GDM1 (cell line): ENCODE data around the gene SNPH.

Experiments used
- DNase-seq: peaks from one replicate; lab custom pipeline; 2025; lab: John Stamatoyannopoulos, UW

Gene SNPH

DNA sequence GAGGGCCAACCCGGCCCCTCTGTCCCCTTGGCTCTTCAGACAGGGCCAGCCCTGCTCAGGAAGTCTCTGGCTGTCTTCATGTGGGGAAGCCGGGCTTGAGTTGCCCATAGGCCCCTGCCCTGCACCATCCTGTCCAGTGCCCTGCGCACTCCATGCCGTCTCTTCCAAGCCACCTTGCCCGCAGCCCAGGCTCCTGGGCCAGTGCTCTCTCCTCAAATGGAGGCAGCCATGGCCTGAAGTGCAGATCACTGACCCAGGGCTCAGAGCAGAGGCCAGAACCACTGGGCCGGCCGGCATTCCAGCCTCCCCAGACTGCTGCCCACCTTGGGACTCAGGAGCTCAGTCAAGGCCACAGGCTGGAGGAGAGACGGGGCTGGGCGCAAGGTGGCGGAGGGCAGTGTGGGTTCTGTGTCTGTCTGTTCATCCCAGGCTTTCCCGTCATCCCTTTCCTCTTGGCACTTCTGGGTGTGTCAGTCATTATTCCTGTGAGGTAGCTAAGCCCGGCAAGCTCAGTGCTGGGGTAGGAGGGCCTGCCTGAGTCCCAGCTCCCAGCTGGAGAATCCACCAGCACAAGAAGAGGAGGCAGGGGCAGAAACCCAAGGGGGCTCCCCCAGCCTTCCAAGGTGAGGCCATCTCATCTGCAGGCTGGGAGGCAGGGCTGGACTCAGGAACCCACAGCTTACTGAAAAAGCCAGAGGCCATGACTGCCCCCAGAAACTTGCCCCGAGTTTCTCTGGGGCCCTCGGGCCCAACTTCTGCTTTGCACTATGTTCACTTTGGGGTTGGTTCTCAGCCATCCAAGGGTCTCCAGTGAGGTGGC lies 40.4 kb downstream of the SNPH start:
- no peak for DNase-seq

- DNase-seq, result no peak
Measured at GRCh38 chr20:1307171-1307570, 41.1 kb downstream of the SNPH start.

- DNase-seq, result no peak
Measured at GRCh38 chr20:1307571-1307971, 41.5 kb downstream of the SNPH start.

DNA sequence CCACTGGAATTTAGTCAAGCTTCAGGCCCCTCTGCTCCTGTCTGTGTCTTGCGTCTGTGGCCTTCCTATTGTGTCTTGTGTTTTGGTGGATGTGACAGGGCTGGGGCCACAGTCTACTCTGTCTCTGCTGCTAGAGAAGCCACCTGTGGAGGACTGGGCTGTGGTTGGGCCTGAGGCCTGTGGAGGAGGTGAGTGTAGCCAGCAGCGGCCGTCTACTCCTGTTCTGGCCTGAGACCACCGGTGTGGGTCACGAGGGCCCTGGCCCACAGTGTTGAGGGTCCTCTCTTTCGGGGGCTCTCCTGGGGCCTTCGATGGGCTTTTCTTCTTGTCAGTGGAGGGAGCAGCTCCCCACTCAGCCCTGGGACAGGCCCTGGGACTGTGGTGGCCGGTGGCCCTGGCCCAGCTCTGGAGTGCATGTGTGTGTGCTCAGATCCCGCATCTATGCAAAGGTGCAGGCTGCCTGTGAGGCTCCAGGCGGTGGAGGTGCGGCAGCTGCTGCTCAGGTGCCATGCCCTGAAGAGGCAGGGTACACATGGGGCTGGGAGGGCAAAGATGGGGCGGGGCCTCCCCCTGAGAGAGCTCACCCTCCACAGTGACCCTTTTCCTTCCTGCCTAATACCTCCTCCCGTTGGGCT lies 42.1 kb downstream of the SNPH start:
- DNase-seq, result no peak

GRCh38 chr20:1308702-1309095 lies 42.6 kb downstream of the SNPH start:
- DNase-seq, result no peak

GRCh38 chr20:1309439-1309847 lies 43.3 kb downstream of the SNPH start:
- peak; percentile 8 for DNase-seq

DNA sequence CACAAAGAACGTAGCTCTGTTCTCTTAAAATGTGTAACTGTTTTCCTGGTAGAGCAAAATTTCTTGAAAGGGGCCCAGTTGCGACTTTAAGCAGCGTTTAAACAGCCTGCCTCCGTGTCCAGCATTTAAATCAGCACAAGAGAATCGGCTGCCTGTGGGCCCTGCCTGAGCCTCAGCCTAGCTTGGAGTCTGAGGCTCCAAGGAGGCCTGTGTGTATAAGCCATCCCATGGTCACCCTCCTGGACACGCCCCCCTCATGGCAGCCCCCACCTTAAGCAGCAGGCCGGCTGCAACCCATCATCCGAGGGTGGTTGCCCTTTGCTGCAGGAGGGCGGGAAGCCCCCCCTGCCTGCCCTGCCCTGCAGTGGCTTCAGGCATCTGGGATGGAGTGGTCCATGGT lies 44.0 kb downstream of the SNPH start:
- DNase-seq, result no peak

GRCh38 chr20:1310506-1311190 lies 44.6 kb downstream of the SNPH start:
- no peak for DNase-seq

DNA sequence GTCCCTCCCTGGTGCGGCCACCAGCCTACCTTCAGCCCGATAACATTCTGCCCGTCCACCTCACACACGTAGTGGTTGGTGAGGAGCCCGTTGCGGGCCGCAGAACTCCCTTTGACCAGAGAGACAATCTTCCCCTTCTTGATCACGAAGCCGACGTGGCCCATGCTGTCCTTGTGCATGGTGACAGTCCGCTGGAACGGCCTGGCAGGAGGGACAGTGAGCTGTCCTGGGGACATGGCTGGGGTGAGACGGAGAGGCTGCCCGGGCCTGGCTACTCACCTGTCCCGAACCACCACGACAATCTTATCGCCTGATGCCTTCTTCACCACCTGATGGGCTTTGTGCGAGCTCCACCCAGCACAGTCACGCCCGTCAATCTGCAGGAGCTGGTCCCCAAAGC lies 46.2 kb downstream of the SNPH start:
- DNase-seq, result no peak

- no peak for DNase-seq
Measured at GRCh38 chr20:1312904-1313235, 46.8 kb downstream of the SNPH start.

GRCh38 chr20:1313236-1313964 lies 47.3 kb downstream of the SNPH start:
- no peak for DNase-seq

GRCh38 chr20:1315804-1316203 lies 49.7 kb downstream of the SNPH start:
- DNase-seq, result no peak

- DNase-seq, result no peak
Measured at GRCh38 chr20:1317545-1318255, 51.6 kb downstream of the SNPH start.

DNA sequence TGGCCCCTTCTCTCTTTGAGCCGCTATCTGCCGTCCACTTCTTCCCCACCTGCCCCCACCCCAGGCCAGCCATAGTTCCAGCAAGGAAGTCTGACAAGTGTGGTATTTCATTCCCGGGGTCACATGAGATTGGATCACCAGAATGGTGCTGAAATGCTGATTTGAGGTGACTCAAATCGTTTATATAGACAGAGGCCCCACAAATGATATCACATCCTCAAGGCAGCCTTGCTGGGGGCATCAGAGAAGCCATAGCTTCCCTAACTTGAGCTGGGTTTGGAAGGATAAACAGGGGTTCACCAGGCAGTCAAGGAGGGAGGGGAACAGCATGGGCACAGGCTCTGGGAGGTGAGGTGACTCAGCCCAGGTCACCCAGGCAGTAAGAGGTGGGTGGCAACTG lies 53.0 kb downstream of the SNPH start:
- no peak for DNase-seq

DNA sequence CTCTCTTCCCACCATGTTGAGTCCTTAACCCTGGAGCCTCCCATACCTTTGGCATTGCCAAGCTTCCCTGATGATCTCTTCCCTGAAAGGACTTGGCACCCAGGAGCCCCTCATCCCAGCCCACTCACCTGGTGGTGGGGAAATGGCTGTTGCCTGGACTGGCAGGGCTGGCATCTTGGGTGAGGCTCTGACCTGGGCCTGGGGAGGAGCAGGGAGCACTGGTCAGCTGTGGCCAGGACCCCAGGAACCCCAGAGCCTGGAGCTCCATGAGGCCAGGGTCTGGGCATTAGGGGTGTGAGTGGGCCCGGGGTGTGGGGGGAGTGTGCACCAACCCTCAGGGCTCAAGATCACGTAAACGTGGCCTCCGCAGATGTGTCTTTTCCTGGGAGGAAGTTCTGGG lies 53.4 kb downstream of the SNPH start:
- DNase-seq, result no peak

GRCh38 chr20:1320016-1320415 lies 53.9 kb downstream of the SNPH start:
- DNase-seq, result no peak

- DNase-seq, result no peak
Measured at GRCh38 chr20:1320902-1321653, 55.0 kb downstream of the SNPH start.

DNA sequence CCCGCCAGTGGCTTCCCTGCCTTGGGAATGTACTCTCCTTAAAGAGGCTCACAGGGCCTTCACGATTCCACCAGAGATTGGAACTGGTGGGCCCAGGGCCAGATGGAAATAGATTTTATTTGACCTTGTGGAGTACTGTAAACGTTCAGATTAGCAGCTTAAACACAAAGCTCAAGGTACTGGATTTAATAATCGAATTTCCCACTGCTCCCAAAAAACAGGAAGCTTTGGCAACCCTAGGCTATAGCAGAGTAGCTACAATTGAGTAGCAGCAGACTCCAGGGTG lies 55.5 kb downstream of the SNPH start:
- no peak for DNase-seq

- DNase-seq, result no peak
Measured at GRCh38 chr20:1322511-1323245, 56.6 kb downstream of the SNPH start.

DNA sequence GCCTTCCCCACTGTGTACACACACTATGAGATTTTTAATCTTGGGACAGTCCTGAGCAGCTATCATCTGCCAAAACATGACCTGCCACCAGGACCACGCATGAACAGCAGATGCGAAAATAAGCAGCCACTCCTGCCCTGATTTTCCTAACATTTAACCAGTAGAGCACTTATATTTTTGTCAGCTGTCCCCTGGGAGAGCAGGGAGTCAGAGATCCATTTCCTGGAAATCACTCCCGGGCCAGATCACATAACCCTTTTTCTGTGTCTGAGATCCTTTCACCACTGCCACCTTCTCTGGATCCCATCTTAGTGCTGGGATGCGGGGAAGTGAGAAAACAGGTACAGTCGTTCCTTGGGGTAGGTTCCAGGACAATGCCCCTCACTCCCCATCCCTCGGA lies 57.2 kb downstream of the SNPH start:
- no peak for DNase-seq
